Measurements from ENCODE around the gene TPM4.

Gene TPM4

GRCh38 chr19:16033136-16033530, 43.2 kb upstream of the TPM4 start:
- TF ChIP-seq CTCF (IDR thresholded peaks at IDR 0.05; ENCODE audit: control insufficient read depth, extremely low read depth, insufficient read depth), result no peak
- no peak overlapping the region for H3K4me3 ChIP-seq (ENCODE audit: low read depth, low read length)
- no peak for DNase-seq (ENCODE audit: low read depth)

GRCh38 chr19:16033721-16034120, 42.6 kb upstream of the TPM4 start:
- DNase-seq (ENCODE audit: low read depth), result no peak
- no peak for TF ChIP-seq CTCF (IDR thresholded peaks at IDR 0.05; ENCODE audit: control insufficient read depth, extremely low read depth, insufficient read depth)
- no peak overlapping the region for H3K4me3 ChIP-seq (ENCODE audit: low read depth, low read length)

DNA sequence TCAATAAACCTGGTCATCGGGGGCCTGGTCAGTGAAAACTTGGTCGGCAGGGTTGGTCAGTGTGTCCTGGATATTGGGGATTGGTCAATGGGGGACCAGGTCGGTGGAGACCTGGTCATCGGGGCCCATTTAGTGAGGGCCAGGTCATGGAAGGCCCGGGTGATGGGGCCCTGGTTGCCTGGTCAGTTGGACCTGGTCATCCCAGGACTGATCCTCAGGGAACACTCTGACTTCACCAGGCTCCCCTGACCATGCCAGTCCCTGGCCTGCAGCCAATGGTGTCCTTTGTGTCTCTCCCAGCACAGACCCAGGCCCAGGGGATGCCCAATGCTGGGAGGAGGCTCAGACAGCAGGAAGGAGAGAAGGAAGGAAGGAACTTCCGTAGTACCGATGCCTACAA, 42.1 kb upstream of the TPM4 start:
- no peak for TF ChIP-seq CTCF (IDR thresholded peaks at IDR 0.05; ENCODE audit: control insufficient read depth, extremely low read depth, insufficient read depth)
- no peak for DNase-seq (ENCODE audit: low read depth)
- H3K4me3 ChIP-seq (ENCODE audit: low read depth, low read length), result no peak overlapping the region

DNA sequence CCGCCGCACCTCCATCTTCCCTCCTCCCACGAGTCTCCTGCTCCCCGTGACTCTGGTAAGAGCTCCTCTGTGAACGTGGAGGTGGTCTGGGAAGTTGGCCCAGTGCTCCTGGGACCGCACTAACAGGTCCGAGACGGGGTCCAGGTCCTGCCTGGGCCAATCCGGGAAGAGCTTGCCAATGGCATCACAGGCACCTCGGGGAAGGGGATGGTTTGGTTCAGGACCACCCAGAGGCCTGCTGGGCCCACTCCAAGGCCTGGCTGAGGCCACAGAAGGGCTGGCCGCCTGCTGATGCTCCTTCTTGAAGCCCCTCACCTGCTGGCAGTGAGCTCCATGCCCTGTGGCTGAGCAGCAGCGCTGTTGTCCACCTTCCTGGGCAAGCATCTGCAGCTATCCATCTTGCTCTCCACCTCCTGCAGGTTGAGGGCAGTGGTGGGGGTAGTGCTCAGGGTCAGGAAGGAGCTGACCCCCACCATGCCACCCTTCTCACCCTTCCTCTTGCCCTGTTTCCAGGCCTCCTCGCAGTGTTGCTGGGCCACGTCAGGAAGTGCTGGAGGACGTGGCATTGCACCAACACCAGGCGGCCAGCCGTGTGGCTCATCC, 41.2 kb upstream of the TPM4 start:
- TF ChIP-seq CTCF (IDR thresholded peaks at IDR 0.05; ENCODE audit: control insufficient read depth, extremely low read depth, insufficient read depth), result no peak
- no peak overlapping the region for H3K4me3 ChIP-seq (ENCODE audit: low read depth, low read length)
- DNase-seq (ENCODE audit: low read depth), result no peak

DNA sequence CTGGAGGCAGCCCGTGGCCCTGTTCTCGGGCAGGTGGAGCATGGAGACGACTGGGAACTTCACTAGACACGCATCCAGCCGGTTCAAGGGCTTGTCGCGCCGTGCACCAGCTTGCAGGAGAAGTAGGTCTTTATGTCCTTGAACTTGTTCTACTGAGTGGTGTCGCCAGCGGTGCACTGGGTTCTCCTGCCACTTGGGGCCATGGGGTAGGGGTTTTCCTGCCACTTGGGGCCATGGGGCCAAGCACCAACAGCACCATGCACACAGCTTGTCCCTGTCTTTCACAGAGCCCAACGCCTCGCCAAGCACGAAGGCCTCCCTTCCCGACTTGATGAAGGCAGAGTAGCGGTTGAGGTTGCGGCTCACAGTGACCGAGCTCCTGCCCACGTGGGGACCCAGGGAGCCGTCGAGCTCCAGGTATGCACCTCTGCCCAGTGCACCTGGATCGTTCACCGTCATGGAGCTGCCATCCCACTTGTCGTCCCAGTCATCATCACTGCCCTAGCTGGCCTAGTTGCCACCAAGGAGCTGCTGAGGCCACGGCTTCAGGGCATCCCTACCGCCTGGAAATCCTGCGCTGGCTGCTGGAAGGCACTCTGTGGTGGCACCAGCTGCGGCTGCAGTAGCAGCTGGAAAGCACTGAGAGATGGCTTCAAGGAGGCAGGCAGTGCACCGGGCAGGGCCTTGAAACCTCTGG, 40.5 kb upstream of the TPM4 start:
- DNase-seq (ENCODE audit: low read depth), result no peak
- no peak overlapping the region for H3K4me3 ChIP-seq (ENCODE audit: low read depth, low read length)
- no peak for TF ChIP-seq CTCF (IDR thresholded peaks at IDR 0.05; ENCODE audit: control insufficient read depth, extremely low read depth, insufficient read depth)

DNA sequence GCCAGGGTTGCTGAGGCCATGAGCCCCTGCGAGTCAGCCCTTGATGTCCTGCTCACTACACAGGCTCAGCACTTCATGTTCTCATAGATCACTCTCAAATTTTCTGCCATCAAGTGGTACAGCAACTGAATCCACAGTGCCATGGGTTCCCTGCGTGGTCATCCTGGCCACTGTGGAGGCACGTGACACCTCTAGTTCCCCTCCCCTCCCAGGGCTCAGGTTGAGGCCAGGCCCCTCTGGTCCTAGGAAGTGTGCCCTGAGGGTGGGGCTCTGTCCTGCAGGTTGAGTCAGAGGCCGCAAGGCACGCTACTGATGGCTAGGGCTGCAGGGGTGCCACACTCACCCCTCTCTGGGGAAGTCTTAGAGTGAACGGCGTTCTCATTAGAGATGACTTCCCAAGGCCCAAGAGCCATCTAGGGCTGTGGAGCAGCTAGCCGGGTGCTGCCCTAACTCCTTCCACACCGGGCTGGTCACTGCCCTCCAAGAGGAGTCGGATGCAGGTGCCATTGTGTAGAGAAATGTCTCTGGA, 39.8 kb upstream of the TPM4 start:
- no peak for TF ChIP-seq CTCF (IDR thresholded peaks at IDR 0.05; ENCODE audit: control insufficient read depth, extremely low read depth, insufficient read depth)
- no peak for DNase-seq (ENCODE audit: low read depth)
- H3K4me3 ChIP-seq (ENCODE audit: low read depth, low read length), result no peak overlapping the region
